C4-2B (cell line): ENCODE measurements around the gene ITPKB.

Source experiments
- H3K27ac ChIP-seq: fragments of 450-650 bp; 2 replicates; pipeline ENCODE4 v1.5.1; 2017
- CTCF ChIP-seq: fragments of 450-650 bp; conservative IDR thresholded peaks from 2 replicates; pipeline ENCODE4 v1.5.1; 2017; ENCODE audit warnings: mild to moderate bottlenecking
- ZFX ChIP-seq: fragments of 450-650 bp; IDR thresholded peaks from 2 replicates; pipeline ENCODE4 v1.6.1; 2017

Gene ITPKB

GRCh38 chr1:226651041-226651731 lies 87.9 kb downstream of the ITPKB start:
- no peak overlapping the region for H3K27ac ChIP-seq

GRCh38 chr1:226650236-226650841 lies 88.7 kb downstream of the ITPKB start:
- H3K27ac ChIP-seq, result no peak overlapping the region
- TF ChIP-seq ZFX (no peak), CTCF (no peak)

More at GRCh38 chr1:226651041-226651731, 87.9 kb downstream of the ITPKB start:
- no peak for TF ChIP-seq ZFX
- TF ChIP-seq CTCF, result no peak

- H3K27ac ChIP-seq, result no peak overlapping the region
Observed at GRCh38 chr1:226649780-226650179, 89.3 kb downstream of the ITPKB start.

GRCh38 chr1:226649244-226649643 lies 89.8 kb downstream of the ITPKB start:
- TF ChIP-seq CTCF (no peak), ZFX (no peak)
- H3K27ac ChIP-seq, result no peak overlapping the region

More at GRCh38 chr1:226649780-226650179, 89.3 kb downstream of the ITPKB start:
- TF ChIP-seq CTCF, result no peak
- TF ChIP-seq ZFX, result no peak

GRCh38 chr1:226648421-226648820 lies 90.7 kb downstream of the ITPKB start:
- H3K27ac ChIP-seq, result no peak overlapping the region
- TF ChIP-seq CTCF, result no peak
- no peak for TF ChIP-seq ZFX

- TF ChIP-seq CTCF (no peak), ZFX (no peak)
Observed at GRCh38 chr1:226647719-226648118, 91.4 kb downstream of the ITPKB start.

GRCh38 chr1:226646870-226647449 lies 92.1 kb downstream of the ITPKB start:
- no peak for TF ChIP-seq CTCF
- TF ChIP-seq ZFX, result no peak
- no peak overlapping the region for H3K27ac ChIP-seq

More at GRCh38 chr1:226647719-226648118, 91.4 kb downstream of the ITPKB start:
- H3K27ac ChIP-seq, result no peak overlapping the region
